ENCODE results near the gene SPATA31D3.
"Not testable (repeated sequence)": the region's sequence is repeated elsewhere in the genome, so short reads cannot be mapped to it uniquely, and the experiment has no call there.

Gene SPATA31D3

GRCh38 chr9:81976351-81976750 lies 33.1 kb downstream of the SPATA31D3 start:
- no peak for DNase-seq (ENCODE audit: low read depth, low spot score)

GRCh38 chr9:81979196-81979595 lies 35.9 kb downstream of the SPATA31D3 start:
- no peak for DNase-seq (ENCODE audit: low read depth, low spot score)

- no peak for DNase-seq (ENCODE audit: low read depth, low spot score)
These were observed 37.3 kb downstream of the SPATA31D3 start for GRCh38 chr9:81980568-81980967.

GRCh38 chr9:81981883-81982282 lies 38.6 kb downstream of the SPATA31D3 start:
- DNase-seq (ENCODE audit: low read depth, low spot score), result no peak

GRCh38 chr9:81984928-81985327 lies 41.6 kb downstream of the SPATA31D3 start:
- no peak for DNase-seq (ENCODE audit: low read depth, low spot score)

GRCh38 chr9:81986051-81986450 lies 42.8 kb downstream of the SPATA31D3 start:
- no peak for DNase-seq (ENCODE audit: low read depth, low spot score)

- DNase-seq (ENCODE audit: low read depth, low spot score), result not testable (repeated sequence)
These were observed 45.2 kb downstream of the SPATA31D3 start, which contains the start of gene SPATA31D1 for GRCh38 chr9:81988472-81988871. Gene SPATA31D1, plus strand, starts transcription at chr9:81988772. Its CDS starts 47 bp downstream, at chr9:81988819.

GRCh38 chr9:81989700-81990099 lies 46.4 kb downstream of the SPATA31D3 start:
- DNase-seq (ENCODE audit: low read depth, low spot score), result no peak

GRCh38 chr9:81993656-81994055 lies 50.4 kb downstream of the SPATA31D3 start:
- DNase-seq (ENCODE audit: low read depth, low spot score), result no peak

Data from iPS DF 19.7 (cell line).